Stimulated activated CD8-positive, alpha-beta memory T cell treated with anti-CD3 and anti-CD28 coated beads, Interleukin-4, amount 100 ng/mL, for 4 hours (primary cell): ENCODE results near the gene CDH16.

ENCODE experiments used
- DNase-seq, 2 donors: peaks; one replicate each; pipeline ENCODE4 v3.0.0-alpha.2; 2020; ENCODE audit warnings: low read depth in 2 of 2, low spot score in 1 of 2

CDH16 gene

GRCh38 chr16:66913081-66913480, 5.6 kb downstream of the CDH16 start:
- no peak for DNase-seq

- DNase-seq = no peak
Observed at GRCh38 chr16:66911801-66912200, 6.9 kb downstream of the CDH16 start.

- DNase-seq = no peak
Observed at GRCh38 chr16:66911112-66911511, 7.6 kb downstream of the CDH16 start.

- no peak for DNase-seq
Observed at GRCh38 chr16:66910175-66910940, 8.3 kb downstream of the CDH16 start.

GRCh38 chr16:66908762-66909559, 9.7 kb downstream of the CDH16 start:
- no peak for DNase-seq

GRCh38 chr16:66908116-66908515, 10.6 kb downstream of the CDH16 start:
- DNase-seq = no peak

GRCh38 chr16:66906916-66907836, 11.5 kb downstream of the CDH16 start:
- no peak for DNase-seq

- DNase-seq = no peak
Observed at GRCh38 chr16:66905633-66906539, 12.8 kb downstream of the CDH16 start.

GRCh38 chr16:66904846-66905632, 13.6 kb downstream of the CDH16 start:
- no peak for DNase-seq

- no peak for DNase-seq
Observed at GRCh38 chr16:66904428-66904845, 14.2 kb downstream of the CDH16 start.

- DNase-seq = no peak
Observed at GRCh38 chr16:66903544-66904427, 14.9 kb downstream of the CDH16 start.

- no peak for DNase-seq
Observed at GRCh38 chr16:66902648-66903543, 15.8 kb downstream of the CDH16 start.

GRCh38 chr16:66901626-66902025, 17.1 kb downstream of the CDH16 start:
- DNase-seq = no peak

- no peak for DNase-seq
Observed at GRCh38 chr16:66900721-66901441, 17.8 kb downstream of the CDH16 start.

GRCh38 chr16:66899945-66900710, 18.6 kb downstream of the CDH16 start:
- DNase-seq = no peak

- no peak for DNase-seq
Observed at GRCh38 chr16:66899310-66899944, 19.3 kb downstream of the CDH16 start.
